ENCODE data around the gene TRIM62.

GRCh38 chr1:33096363-33097005, 85.4 kb downstream of the TRIM62 start:
- TF ChIP-seq CTCF (IDR thresholded peaks at IDR 0.05), result no peak
- no peak for TF ChIP-seq EP300 (IDR thresholded peaks at IDR 0.05; ENCODE audit: low read depth)
